GM13976 (cell line): Measurements from ENCODE around the gene FGB.

ENCODE experiments used
- DNase-seq: peaks from one replicate; pipeline ENCODE4 v3.0.0; 2012; ENCODE audit warnings: low spot score
- in situ Hi-C: fragments of 300-500 bp; cut with MboI; formaldehyde crosslinking; loops from one replicate; pipeline ENCODE4 v1.12.0; 2022; ENCODE audit warnings: low sequenced_read_pairs, mixed read lengths, inconsistent platforms; ENCODE audit not compliant: unreplicated experiment
- TF ChIP-seq, protein P1 (sequence below): IDR thresholded peaks from 2 replicates; pipeline ENCODE4 v1.5.1; 2012; ENCODE audit warnings: borderline replicate concordance, mild to moderate bottlenecking; ENCODE audit not compliant: insufficient read depth; ENCODE audit errors: extremely low read depth, missing control alignments, control extremely low read depth

The FGB gene

DNA sequence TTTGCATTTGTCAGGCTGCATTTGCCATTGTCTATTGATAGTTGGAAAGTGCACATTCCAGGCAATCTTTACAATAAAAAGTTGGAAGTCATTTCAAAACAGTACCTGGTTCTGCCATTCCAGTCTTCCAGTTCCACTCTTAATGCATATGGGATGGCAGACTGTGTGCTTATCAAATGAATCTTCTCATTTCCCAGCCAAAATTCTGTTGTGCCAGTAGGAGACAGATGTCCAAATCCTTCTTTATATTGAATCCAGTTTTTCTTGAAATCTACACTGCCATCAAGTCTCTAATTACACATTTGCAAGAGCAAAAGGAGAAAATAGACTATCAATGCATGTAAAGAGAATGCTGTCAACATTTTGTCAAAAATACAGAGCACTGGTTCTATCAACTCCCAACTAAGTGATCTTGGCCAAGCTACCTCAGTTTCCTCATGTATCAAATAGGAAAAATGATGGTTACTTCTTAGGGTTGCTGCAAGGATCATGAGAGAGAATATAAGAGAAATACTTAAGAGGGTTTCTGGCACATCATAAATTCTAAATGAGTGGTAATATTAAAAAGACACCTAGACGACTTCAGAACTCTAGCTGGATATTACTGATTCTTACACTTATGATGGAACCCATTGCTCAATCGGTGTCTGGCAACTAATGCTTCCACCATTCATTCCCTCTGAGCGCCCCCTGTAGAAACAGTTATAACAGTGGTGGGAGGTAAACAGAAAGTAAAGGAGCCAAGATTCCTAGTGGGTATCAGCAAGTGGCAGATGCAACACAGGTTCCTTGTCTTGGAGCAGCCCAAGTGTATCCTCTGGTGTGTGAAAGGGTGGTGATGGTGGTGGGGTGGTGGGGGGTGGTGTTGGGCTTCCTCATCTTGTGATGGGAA is 45.8 kb downstream of the FGB start:
- no peak for DNase-seq
- in situ Hi-C loops: no loop called here
- TF ChIP-seq, protein P1, sequence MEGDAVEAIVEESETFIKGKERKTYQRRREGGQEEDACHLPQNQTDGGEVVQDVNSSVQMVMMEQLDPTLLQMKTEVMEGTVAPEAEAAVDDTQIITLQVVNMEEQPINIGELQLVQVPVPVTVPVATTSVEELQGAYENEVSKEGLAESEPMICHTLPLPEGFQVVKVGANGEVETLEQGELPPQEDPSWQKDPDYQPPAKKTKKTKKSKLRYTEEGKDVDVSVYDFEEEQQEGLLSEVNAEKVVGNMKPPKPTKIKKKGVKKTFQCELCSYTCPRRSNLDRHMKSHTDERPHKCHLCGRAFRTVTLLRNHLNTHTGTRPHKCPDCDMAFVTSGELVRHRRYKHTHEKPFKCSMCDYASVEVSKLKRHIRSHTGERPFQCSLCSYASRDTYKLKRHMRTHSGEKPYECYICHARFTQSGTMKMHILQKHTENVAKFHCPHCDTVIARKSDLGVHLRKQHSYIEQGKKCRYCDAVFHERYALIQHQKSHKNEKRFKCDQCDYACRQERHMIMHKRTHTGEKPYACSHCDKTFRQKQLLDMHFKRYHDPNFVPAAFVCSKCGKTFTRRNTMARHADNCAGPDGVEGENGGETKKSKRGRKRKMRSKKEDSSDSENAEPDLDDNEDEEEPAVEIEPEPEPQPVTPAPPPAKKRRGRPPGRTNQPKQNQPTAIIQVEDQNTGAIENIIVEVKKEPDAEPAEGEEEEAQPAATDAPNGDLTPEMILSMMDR: no peak

DNA sequence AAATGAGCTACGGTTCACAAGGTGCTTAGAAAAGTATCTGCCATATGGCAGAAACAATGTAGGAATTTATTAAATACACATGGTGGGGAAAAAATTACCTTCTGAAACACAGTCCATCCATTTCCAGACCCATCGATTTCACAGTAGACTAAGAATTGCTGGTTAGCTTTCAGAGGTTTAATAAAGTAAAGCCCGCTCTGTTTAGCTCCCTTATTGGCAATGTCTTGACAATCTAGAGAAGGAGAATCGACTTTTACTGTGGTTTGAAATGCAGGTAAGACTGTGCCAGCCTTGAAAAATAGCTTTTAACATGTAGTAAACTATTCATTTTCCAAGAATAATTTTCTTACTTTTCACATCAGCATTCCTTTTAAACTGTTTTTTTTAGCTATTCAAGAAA is 46.7 kb downstream of the FGB start:
- in situ Hi-C loops: no loop called here
- no peak for DNase-seq
- TF ChIP-seq, protein P1: no peak

DNA sequence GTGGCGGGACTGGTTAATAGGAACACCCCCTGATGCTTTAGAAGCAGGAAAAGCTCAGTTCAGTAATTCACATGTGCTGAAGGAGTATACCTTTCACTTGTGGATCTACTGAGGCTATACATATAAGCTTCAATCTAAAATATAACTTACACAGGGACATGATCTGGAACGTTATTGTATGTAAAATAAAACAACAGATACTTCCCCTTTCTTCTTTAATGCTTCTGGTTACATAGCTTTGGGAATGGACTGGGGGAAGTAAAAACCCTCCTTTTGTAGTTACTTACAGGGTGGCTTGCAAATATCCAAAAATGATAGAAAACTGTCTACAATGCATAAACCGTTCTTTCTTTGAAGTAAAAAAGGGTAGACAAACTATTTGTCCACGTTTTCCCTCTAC is 47.8 kb downstream of the FGB start:
- DNase-seq: no peak
- in situ Hi-C loops: no loop called here
- TF ChIP-seq, protein P1: no peak

DNA sequence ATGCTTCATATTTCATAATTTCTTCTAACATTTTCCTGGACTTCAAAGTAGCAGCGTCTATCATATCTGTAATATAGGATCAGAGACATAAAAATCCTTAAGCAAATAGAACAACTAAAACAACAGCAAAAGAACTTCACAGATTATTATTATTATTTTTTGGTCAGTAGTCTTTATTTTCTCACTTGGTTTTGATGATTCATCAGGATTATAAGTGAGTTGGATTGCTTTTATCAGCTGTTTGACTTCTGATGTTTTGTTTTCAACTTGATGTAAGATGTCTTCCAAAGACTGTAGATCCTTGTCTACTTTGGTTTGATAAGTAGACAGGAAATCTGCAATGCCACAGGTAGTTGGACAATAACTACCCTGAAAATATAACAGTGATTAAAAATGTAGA is 49.0 kb downstream of the FGB start:
- DNase-seq: no peak
- in situ Hi-C loops: no loop called here
- TF ChIP-seq, protein P1: no peak

DNA sequence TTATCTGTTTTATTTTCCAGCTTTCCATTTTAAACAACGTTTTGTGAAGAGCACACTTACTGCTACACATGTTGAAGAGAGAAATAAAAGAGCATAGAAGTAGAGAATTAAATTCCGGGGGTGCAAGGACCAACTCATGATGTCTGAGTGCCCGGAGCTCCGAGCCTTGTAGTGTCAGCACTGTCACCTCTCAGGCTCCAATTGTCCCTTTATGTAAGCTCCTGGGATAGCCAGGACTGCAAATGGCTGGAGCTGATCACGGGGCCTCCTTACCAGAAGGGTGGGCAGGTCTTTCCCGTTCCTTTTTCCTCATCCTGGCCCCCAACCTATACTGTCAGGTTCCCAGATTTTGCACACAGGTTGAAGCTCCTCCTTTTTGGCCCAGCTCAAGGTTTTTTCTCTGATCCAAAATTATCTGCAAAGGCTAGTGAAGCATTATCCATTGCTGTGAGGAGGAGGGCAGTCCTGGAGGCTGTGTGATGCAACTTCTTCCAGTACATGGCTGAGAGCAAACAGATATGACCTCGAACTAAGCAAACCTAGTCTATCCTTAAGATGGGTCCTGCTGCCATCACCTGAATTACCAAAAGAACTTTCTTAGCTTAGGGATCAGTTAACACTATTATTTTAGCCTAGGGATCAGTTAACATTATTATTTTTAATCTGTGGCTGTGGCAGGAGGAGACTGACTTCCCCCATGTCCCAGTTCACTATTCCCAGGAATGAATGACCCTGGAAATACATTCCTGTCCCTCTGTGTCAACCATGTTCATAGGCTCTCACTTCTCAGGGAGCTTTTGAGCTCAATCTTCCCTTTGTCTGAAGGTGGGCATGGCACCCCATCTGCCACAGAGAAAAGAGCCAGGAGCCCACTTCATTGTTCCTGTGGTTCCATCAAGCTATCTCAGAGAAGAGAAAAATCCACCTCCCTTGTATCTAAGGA is 49.9 kb downstream of the FGB start, which contains the start of gene FGG:
Gene FGG, minus strand, starts transcription at position 185 of the 943 bp plus-strand sequence. Its CDS starts 47 bp downstream, at position 138.
- in situ Hi-C loops: no loop called here
- TF ChIP-seq, protein P1: no peak
- DNase-seq: no peak

DNA sequence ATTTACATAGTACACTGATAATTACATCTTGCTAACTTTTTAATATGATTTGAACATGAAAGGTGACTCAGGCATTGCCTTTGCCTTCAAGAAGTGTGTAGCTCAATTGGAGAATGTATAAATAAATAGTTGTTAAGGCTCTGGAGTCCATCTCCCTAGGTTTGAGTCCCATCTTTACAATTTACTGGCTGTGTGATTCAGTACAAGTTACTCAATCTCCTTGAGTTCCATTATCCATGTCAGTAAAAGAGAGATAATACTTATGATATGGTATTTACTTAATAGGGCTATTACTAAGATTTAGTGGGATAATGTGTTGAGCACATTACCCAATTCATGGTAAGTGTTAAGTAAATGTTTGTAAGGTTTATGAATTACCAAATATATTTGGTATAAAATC is 51.5 kb downstream of the FGB start:
- DNase-seq: no peak
- in situ Hi-C loops: no loop called here
- TF ChIP-seq, protein P1: no peak
